IPS DF 19.7 (cell line): ENCODE measurements around the gene CCL5.
A peak's percentile ranks its signal among the peaks of the same experiment; 100 is the strongest.
"Not testable (repeated sequence)": the region's sequence is repeated elsewhere in the genome, so short reads cannot be mapped to it uniquely, and the experiment has no call there.

Experiments
- DNase-seq: peaks from one replicate; pipeline ENCODE4 v3.0.0-alpha.2; 2013; ENCODE audit warnings: low read depth, low spot score

The CCL5 gene

GRCh38 chr17:35898283-35899070 lies 18.3 kb upstream of the CCL5 start:
- no peak for DNase-seq

- DNase-seq: not testable (repeated sequence)
Measured at GRCh38 chr17:35897772-35898171, 17.6 kb upstream of the CCL5 start.

DNA sequence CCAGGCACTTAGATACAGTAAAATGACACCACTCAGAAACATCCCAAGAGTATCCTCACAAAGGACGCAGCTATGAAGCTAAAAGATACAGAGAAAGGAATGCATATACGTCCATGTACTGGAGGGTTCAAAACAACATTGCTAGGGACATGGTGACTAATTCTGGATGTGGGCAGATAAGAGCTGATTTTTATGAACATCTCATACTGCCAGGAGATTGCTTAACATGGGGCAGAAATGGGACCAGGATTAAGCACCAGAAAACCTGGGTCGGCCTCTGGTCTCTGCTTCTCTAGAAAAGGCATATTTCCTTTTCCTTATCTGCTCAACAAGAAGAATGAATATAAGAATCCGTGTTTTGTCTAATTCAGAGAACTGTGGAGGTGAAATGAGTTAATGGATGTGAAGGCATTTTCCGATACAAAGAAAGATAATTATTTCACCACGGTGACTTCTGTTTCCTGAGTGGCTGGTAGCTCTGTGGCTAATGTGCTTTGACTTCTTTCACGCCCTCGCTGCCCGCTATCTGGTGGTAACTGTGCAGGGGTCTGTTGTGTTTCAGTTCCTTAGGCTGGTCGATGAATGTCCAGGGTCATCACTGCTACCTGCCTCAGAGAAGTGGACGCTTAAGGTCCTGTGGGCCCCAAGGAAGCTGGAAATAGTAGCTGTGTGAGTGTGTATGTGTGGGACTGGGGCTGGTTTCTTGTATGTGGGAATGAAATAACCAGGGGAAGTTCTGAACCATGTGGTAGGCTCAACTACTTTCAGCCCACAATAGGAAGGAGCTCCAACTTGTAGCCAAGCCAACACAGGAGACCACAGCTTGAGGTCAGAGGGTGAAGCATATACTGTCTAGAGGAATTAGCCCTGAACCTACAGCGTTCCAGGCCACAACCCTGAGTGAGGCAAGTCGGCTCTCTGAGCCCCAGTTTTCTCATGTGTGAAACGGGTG lies 15.8 kb upstream of the CCL5 start:
- no peak for DNase-seq

GRCh38 chr17:35894206-35894605 lies 14.0 kb upstream of the CCL5 start:
- no peak for DNase-seq

DNA sequence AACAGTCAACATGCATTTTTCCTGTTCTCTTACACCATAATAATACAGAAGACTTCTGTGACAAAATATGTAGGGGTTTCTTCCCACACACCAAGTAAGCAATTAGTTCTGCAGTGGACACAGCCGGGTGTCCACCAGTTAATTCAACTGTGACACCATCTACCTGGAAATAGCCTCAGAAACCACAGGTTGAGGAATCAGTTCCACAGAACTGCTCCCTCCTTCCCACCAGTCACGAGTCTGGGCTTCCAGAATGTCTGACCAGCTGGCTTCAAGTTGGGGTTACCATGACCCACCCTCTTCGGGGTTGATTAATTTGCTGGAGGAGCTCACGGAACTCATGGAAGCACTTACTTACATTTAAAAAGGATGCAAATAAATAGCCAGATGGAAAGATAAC lies 13.6 kb upstream of the CCL5 start:
- no peak for DNase-seq

DNA sequence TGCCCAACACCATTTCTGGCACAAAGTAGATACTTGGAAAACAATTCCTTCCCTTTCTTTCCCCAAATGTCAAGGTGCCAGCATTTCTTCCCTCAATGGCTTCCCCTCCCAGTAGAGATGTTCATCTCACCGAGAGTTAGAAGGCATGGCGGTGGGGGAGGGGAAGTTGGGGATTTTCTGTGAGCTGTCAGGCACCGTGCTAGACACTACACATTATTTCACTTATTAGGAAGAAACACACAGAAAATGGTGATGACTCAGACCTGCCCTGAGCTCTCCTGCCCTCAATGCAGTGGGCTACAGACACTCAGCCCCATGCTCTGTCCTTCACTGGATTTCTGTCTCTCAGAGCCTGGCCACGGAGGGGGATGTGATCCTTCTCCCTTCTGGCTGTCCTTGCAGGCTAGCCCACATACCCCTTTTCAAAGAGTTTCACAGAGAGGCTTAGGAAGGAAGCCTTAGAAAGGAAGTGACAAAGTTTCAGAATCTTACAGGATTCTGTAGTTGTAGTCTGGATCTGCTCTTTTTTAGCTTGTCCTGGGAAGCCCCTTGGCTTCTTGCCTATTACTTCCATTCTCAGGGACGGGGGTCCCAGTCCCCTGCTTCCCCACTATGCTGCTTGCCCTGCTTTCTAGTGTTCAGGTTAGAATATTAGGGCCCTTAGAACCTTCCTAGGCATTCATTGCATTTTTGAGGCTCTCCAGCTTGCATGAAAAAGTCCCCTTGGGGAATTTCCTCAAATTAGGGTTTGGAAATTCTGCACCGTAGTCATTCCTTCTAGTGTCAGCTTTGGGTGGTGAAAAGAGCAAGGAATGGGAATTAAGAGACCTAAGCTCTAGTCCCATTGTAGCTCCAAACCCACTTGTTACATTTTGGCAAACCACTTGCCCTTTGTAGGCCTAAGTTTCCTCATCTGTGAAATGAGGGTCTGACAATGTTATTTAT lies 12.2 kb upstream of the CCL5 start:
- DNase-seq: no peak

GRCh38 chr17:35891269-35891668 lies 11.1 kb upstream of the CCL5 start:
- no peak for DNase-seq

GRCh38 chr17:35890774-35891155 lies 10.6 kb upstream of the CCL5 start:
- no peak for DNase-seq

GRCh38 chr17:35889818-35890773 lies 9.9 kb upstream of the CCL5 start:
- DNase-seq: no peak

DNA sequence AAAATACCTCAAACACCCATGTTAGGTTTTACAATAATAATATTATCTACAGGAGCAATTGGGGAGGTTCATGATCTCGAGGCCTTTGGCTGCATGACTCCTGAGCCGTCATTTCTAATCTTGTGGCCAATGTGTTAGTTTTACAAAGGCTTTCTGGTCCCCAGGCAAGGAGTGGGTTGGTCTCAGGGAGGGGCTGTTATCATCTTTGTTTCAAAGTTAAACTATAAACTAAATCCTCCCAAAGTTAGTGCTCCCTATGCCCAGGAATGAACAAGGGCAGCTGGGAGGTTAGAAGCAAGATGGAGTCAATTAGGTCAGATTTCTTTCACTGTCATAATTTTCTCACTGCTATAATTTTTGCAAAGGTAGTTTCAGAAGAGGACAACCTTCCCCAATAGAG lies 9.1 kb upstream of the CCL5 start:
- DNase-seq: no peak

- no peak for DNase-seq
Measured at GRCh38 chr17:35878361-35878760, 1.8 kb downstream of the CCL5 start.

- no peak for DNase-seq
Measured at GRCh38 chr17:35877345-35878029, 2.7 kb downstream of the CCL5 start.

DNA sequence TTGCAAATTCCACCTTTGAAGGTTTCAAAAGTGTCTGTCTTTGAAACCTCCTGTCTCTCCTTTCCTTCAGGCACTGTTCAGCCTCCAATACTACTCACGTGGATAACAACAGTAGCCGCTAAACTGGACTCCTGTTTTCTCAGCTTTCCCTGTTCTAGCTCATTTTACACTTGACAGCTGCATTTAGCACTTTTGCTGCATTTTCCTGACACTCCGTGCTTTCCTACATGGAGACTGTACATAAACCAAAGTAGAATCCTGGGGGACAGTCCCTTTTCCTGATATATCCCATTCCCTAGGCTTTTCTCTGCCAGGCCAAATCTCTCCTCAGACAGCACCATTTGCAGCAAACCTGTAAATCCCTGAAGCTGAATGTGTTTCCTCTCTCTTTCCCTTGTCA lies 3.6 kb downstream of the CCL5 start:
- no peak for DNase-seq

DNA sequence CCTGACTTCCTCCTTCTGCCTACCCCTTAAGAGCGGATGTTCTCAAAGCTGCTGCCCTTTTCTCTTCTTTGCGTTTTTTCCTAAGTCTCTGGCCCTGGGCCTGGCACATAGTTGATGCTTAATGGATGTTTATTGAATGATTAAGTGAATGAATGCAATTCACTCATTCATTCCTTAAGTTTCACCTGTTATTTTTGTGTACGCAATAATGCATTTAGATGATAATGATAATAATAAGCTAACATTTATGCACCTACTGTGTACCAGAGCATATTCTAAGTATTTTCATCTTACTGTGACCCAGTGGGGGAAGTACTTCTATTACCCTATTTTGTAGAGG lies 4.4 kb downstream of the CCL5 start:
- no peak for DNase-seq

- DNase-seq: no peak
Measured at GRCh38 chr17:35875072-35875799, 4.9 kb downstream of the CCL5 start.

GRCh38 chr17:35872196-35872980 lies 7.8 kb downstream of the CCL5 start:
- no peak for DNase-seq

DNA sequence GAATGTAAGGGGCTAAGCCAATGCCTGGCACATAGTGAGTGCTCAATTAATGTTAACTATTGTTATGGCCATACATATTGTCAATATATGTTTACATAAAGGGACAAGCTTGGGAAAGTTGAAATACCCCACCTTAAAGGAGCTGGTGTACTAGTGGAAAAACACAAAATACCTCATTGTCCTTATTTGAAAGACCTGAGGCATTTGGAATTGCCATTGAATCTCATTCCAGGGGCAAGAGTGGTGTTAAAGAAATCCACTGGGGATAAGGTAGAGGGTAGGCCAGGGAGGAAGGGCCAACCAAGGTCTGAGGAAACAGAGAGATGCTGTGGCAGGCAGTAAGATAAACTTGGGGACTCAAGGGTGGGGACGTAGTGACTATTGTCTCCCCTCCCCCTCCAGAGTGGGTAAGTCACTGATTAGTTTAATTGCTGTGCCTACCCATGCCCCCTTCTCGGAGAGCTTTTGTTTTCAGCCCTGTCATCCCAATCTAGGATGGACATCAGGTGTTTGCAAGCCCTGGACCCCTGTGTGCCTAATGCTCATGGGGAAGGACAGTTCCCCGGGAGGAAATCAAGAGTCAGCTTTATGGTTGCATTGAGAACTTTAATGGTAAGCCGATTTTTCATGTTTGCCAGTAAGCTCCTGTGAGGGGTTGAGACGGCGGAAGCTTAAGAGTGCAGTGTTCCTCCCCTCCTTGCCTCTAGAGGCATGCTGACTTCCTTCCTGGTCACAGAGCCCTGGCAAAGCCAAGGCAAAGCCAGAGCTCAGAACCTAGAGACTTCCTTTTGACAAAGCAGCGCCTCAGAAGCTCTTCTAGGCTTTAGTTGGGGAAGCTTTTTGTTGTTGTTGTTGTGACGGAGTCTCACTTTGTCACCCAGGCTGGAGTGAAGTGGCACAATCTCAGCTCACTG lies 9.0 kb downstream of the CCL5 start:
- DNase-seq: peak; percentile 30
